ENCODE results near the gene AOAH. TPM values are rescaled to one million over a fixed set of nuclear protein-coding genes. Genes with fewer than 3 reads are reported as not detected.

AOAH gene
- total RNA-seq, 5 donors from 2014 or later (not counting 1 experiment from before 2014, with no cell fraction given) = 13.0 to 78.5 (median 27.5) TPM

GRCh38 chr7:36750451-36750850 lies 26.2 kb upstream of the AOAH start:
- CTCF ChIA-PET = no interaction called here
- no peak overlapping the region for H3K4me3 ChIP-seq (ENCODE audit: control insufficient read depth in 1 of 2, extremely low read depth in 1 of 2, low read length in 1 of 2)

GRCh38 chr7:36749282-36749960 lies 25.1 kb upstream of the AOAH start:
- no peaks in the 10 kb centered on the region for H3K9me3 ChIP-seq
- POLR2A ChIA-PET = interaction anchor here in 1 of 2 donors (0.6 kb wide), 1 partner anchor 18 kb away, joined by 4 read pairs; no protein-coding TSS in a partner anchor
- no peak overlapping the region for H3K4me3 Mint-ChIP-seq
- peaks cover 15 to 22% (median 16%) of the 10 kb centered on the region in 3 donors for H3K4me1 Mint-ChIP-seq
- H3K27me3 Mint-ChIP-seq = no peaks in the 10 kb centered on the region
- H3K27ac Mint-ChIP-seq = no peak overlapping the region
- peaks cover 0 to 8% of the 10 kb centered on the region in 2 experiments for H3K4me1 ChIP-seq (ENCODE audit: control insufficient read depth in 1 of 2, extremely low read depth in 1 of 2, insufficient read depth in 2 of 2, low read length in 2 of 2)
- no peaks in the 10 kb centered on the region for H3K36me3 Mint-ChIP-seq
- peaks cover 0 to 6% of the 10 kb centered on the region in 2 experiments for H3K27me3 ChIP-seq (replicated peaks in 1 of 2; ENCODE audit: control insufficient read depth in 2 of 2, extremely low read depth in 1 of 2, insufficient read depth in 2 of 2, low read length in 1 of 2)
- no peaks in the 10 kb centered on the region for H3K36me3 ChIP-seq (ENCODE audit: control insufficient read depth in 2 of 2, extremely low read depth in 1 of 2, insufficient read depth in 1 of 2, low read length in 1 of 2)
- CTCF ChIA-PET = interaction anchor here (0.6 kb wide), 3 partner anchors 22 to 1467 kb away, joined by 3 read pairs; no protein-coding TSS in a partner anchor
- DNase-seq (no peak), ATAC-seq (replicated peaks in 1 of 4) (no peak)
- no CpG with 5 or more reads among the region's 2 CpGs for WGBS (ENCODE audit: insufficient coverage)
- no peak overlapping the region for H3K27ac ChIP-seq (ENCODE audit: low read length)
- no peak overlapping the region for H3K4me3 ChIP-seq (ENCODE audit: control insufficient read depth in 1 of 2, extremely low read depth in 1 of 2, low read length in 1 of 2)
- H3K9me3 Mint-ChIP-seq = no peaks in the 10 kb centered on the region

More at GRCh38 chr7:36750451-36750850, 26.2 kb upstream of the AOAH start:
- POLR2A ChIA-PET = no interaction called here
- H3K9me3 Mint-ChIP-seq = no peaks in the 10 kb centered on the region
- ATAC-seq (replicated peaks in 1 of 4) = no peak
- no peaks in the 10 kb centered on the region for H3K36me3 ChIP-seq (ENCODE audit: control insufficient read depth in 2 of 2, extremely low read depth in 1 of 2, insufficient read depth in 1 of 2, low read length in 1 of 2)
- no peak overlapping the region for H3K4me3 Mint-ChIP-seq
- no peaks in the 10 kb centered on the region for H3K36me3 Mint-ChIP-seq
- peaks cover 0 to 6% of the 10 kb centered on the region in 2 experiments for H3K27me3 ChIP-seq (replicated peaks in 1 of 2; ENCODE audit: control insufficient read depth in 2 of 2, extremely low read depth in 1 of 2, insufficient read depth in 2 of 2, low read length in 1 of 2)
- H3K27me3 Mint-ChIP-seq = no peaks in the 10 kb centered on the region
- peaks cover 15 to 27% (median 16%) of the 10 kb centered on the region in 3 donors for H3K4me1 Mint-ChIP-seq
- no peak overlapping the region for H3K27ac Mint-ChIP-seq
- peak in 1 of 35 experiments; percentile 21 for DNase-seq
- 95% methylated on average over 4 of the region's 5 CpGs for WGBS (ENCODE audit: insufficient coverage)
- H3K4me1 ChIP-seq (ENCODE audit: control insufficient read depth in 1 of 2, extremely low read depth in 1 of 2, insufficient read depth in 2 of 2, low read length in 2 of 2) = peaks cover 0 to 8% of the 10 kb centered on the region in 2 experiments
- H3K27ac ChIP-seq (ENCODE audit: low read length) = no peak overlapping the region
- H3K9me3 ChIP-seq = no peaks in the 10 kb centered on the region

- Histone ChIP-seq H3K4me1 (ENCODE audit: control insufficient read depth in 1 of 2, extremely low read depth in 1 of 2, insufficient read depth in 2 of 2, low read length in 2 of 2) (peaks cover 0 to 8% of the 10 kb centered on the region in 2 experiments), H3K4me3 (ENCODE audit: control insufficient read depth in 1 of 2, extremely low read depth in 1 of 2, low read length in 1 of 2) (no peak overlapping the region), H3K36me3 (ENCODE audit: control insufficient read depth in 2 of 2, extremely low read depth in 1 of 2, insufficient read depth in 1 of 2, low read length in 1 of 2) (no peaks in the 10 kb centered on the region), H3K27ac (ENCODE audit: low read length) (no peak overlapping the region), H3K9me3 (no peaks in the 10 kb centered on the region), H3K27me3 (replicated peaks in 1 of 2; ENCODE audit: control insufficient read depth in 2 of 2, extremely low read depth in 1 of 2, insufficient read depth in 2 of 2, low read length in 1 of 2) (peaks cover 0 to 6% of the 10 kb centered on the region in 2 experiments)
- ChIA-PET POLR2A (interaction anchor here in 1 of 2 donors (0.8 kb wide), 1 partner anchor 17 kb away, joined by 3 read pairs; no protein-coding TSS in a partner anchor), CTCF (no interaction called here)
- peak overlapping the region in 1 of 2 donors; percentile 27 for H3K27ac Mint-ChIP-seq
- H3K4me3 Mint-ChIP-seq = peak overlapping the region in 1 of 3 donors; percentile 32
- no peaks in the 10 kb centered on the region for H3K36me3 Mint-ChIP-seq
- H3K9me3 Mint-ChIP-seq = peaks cover 0 to 8% (median 0%) of the 10 kb centered on the region in 3 donors
- ATAC-seq (replicated peaks in 1 of 4) = no peak
- no peak for DNase-seq
- WGBS (ENCODE audit: insufficient coverage) = 100% methylated on average over 1 of the region's 7 CpGs
- peaks cover 15 to 22% (median 16%) of the 10 kb centered on the region in 3 donors for H3K4me1 Mint-ChIP-seq
- no peaks in the 10 kb centered on the region for H3K27me3 Mint-ChIP-seq
Observed at GRCh38 chr7:36748017-36748487, 23.8 kb upstream of the AOAH start.

GRCh38 chr7:36747280-36748016 lies 23.2 kb upstream of the AOAH start:
- Histone ChIP-seq H3K36me3 (ENCODE audit: control insufficient read depth in 2 of 2, extremely low read depth in 1 of 2, insufficient read depth in 1 of 2, low read length in 1 of 2) (no peaks in the 10 kb centered on the region), H3K9me3 (no peaks in the 10 kb centered on the region), H3K27me3 (replicated peaks in 1 of 2; ENCODE audit: control insufficient read depth in 2 of 2, extremely low read depth in 1 of 2, insufficient read depth in 2 of 2, low read length in 1 of 2) (peaks cover 0 to 6% of the 10 kb centered on the region in 2 experiments), H3K27ac (ENCODE audit: low read length) (no peak overlapping the region), H3K4me3 (ENCODE audit: control insufficient read depth in 1 of 2, extremely low read depth in 1 of 2, low read length in 1 of 2) (no peak overlapping the region), H3K4me1 (ENCODE audit: control insufficient read depth in 1 of 2, extremely low read depth in 1 of 2, insufficient read depth in 2 of 2, low read length in 2 of 2) (peaks cover 0 to 8% of the 10 kb centered on the region in 2 experiments)
- Mint-ChIP-seq H3K36me3 (no peaks in the 10 kb centered on the region), H3K27me3 (no peaks in the 10 kb centered on the region), H3K9me3 (peaks cover 0 to 8% (median 0%) of the 10 kb centered on the region in 3 donors), H3K4me1 (peaks cover 15 to 22% (median 16%) of the 10 kb centered on the region in 3 donors), H3K4me3 (no peak overlapping the region), H3K27ac (no peak overlapping the region)
- WGBS (ENCODE audit: insufficient coverage) = 91% methylated on average over 3 of the region's 4 CpGs
- ChIA-PET CTCF (interaction anchor here in 1 of 2 donors (0.6 kb wide), 1 partner anchor 18 kb away, joined by 7 read pairs; no protein-coding TSS in a partner anchor), POLR2A (interaction anchor here in 1 of 2 donors (0.8 kb wide), 1 partner anchor 17 kb away, joined by 3 read pairs; no protein-coding TSS in a partner anchor)
- ATAC-seq (replicated peaks in 1 of 4) = no peak
- DNase-seq = no peak

GRCh38 chr7:36746347-36746746 lies 22.1 kb upstream of the AOAH start:
- peaks cover 14 to 22% (median 15%) of the 10 kb centered on the region in 3 donors for H3K4me1 Mint-ChIP-seq
- no peak for DNase-seq
- H3K27me3 ChIP-seq (replicated peaks in 1 of 2; ENCODE audit: control insufficient read depth in 2 of 2, extremely low read depth in 1 of 2, insufficient read depth in 2 of 2, low read length in 1 of 2) = peaks cover 0 to 6% of the 10 kb centered on the region in 2 experiments
- no peaks in the 10 kb centered on the region for H3K36me3 ChIP-seq (ENCODE audit: control insufficient read depth in 2 of 2, extremely low read depth in 1 of 2, insufficient read depth in 1 of 2, low read length in 1 of 2)
- H3K4me1 ChIP-seq (ENCODE audit: control insufficient read depth in 1 of 2, extremely low read depth in 1 of 2, insufficient read depth in 2 of 2, low read length in 2 of 2) = peaks cover 0 to 8% of the 10 kb centered on the region in 2 experiments
- H3K4me3 ChIP-seq (ENCODE audit: control insufficient read depth in 1 of 2, extremely low read depth in 1 of 2, low read length in 1 of 2) = no peak overlapping the region
- no peaks in the 10 kb centered on the region for H3K9me3 ChIP-seq
- 96% methylated on average over 5 of the region's 5 CpGs for WGBS (ENCODE audit: insufficient coverage)
- H3K9me3 Mint-ChIP-seq = peaks cover 0 to 8% (median 0%) of the 10 kb centered on the region in 3 donors
- no peak overlapping the region for H3K27ac Mint-ChIP-seq
- ChIA-PET CTCF (no interaction called here), POLR2A (no interaction called here)
- H3K4me3 Mint-ChIP-seq = no peak overlapping the region
- no peak for ATAC-seq (replicated peaks in 1 of 4)
- no peak overlapping the region for H3K27ac ChIP-seq (ENCODE audit: low read length)
- no peaks in the 10 kb centered on the region for H3K27me3 Mint-ChIP-seq
- H3K36me3 Mint-ChIP-seq = no peaks in the 10 kb centered on the region
